GM12878 (cell line): ENCODE data around the gene LRP1B.

Experiments
- BHLHE40 ChIP-seq, 2 experiments: fragments of 450-650 bp in 1 of 2; IDR thresholded peaks; 2 replicates each; pipeline ENCODE4 v1.6.1; 2011 to 2017; ENCODE audit warnings: low read depth in 2 of 2, borderline replicate concordance in 1 of 2, improper control_type of control experiment in 1 of 2, low read length in 1 of 2, mild to moderate bottlenecking in 1 of 2
- CTCF ChIP-seq, 3 experiments: IDR thresholded peaks in 2 of 3; conservative IDR thresholded peaks in 1 of 3; 2 replicates each; pipeline ENCODE4 v1.5.1; 2011; ENCODE audit warnings: low read depth in 3 of 3, low read length in 3 of 3, mild to moderate bottlenecking in 3 of 3, control low read depth in 2 of 3, moderate library complexity in 2 of 3, inconsistent platforms in 1 of 3, mixed read lengths in 1 of 3; ENCODE audit not compliant: control insufficient read depth in 2 of 3, insufficient read depth in 1 of 3; ENCODE audit errors: extremely low read depth in 1 of 3
- ESRRA ChIP-seq: IDR thresholded peaks from 2 replicates; pipeline ENCODE4 v1.6.1; 2012; ENCODE audit warnings: mild to moderate bottlenecking, low read length, improper control_type of control experiment
- IRF5 ChIP-seq: fragments of 450-650 bp; IDR thresholded peaks from 2 replicates; pipeline ENCODE4 v1.6.1; 2017; ENCODE audit warnings: borderline replicate concordance
- NFYB ChIP-seq: IDR thresholded peaks from 2 replicates; pipeline ENCODE4 v1.6.1; 2011; ENCODE audit warnings: low read depth, mild to moderate bottlenecking, low read length, improper control_type of control experiment, moderate library complexity; ENCODE audit not compliant: insufficient read depth
- NR2C2 ChIP-seq: IDR thresholded peaks from 2 replicates; pipeline ENCODE4 v1.6.1; 2011; ENCODE audit warnings: borderline replicate concordance, low read depth; ENCODE audit not compliant: control insufficient read depth, insufficient read length
- RAD21 ChIP-seq: IDR thresholded peaks from 2 replicates; pipeline ENCODE4 v1.6.1; 2011; ENCODE audit warnings: mild to moderate bottlenecking, low read depth, low read length, moderate library complexity; ENCODE audit not compliant: insufficient read depth
- TBL1XR1 ChIP-seq: IDR thresholded peaks from 2 replicates; pipeline ENCODE4 v1.6.1; 2012; ENCODE audit warnings: low read depth, low read length, improper control_type of control experiment
- TCF12 ChIP-seq: IDR thresholded peaks from 2 replicates; pipeline ENCODE4 v1.6.1; 2011; ENCODE audit warnings: low read depth, mild to moderate bottlenecking, low read length

GRCh38 chr2:140355511-140356090, 1775.2 kb downstream of the LRP1B start:
- TF ChIP-seq RAD21: no peak
- no peak for TF ChIP-seq IRF5
- TF ChIP-seq NR2C2: no peak
- TF ChIP-seq TBL1XR1: no peak
- no peak for TF ChIP-seq CTCF (IDR thresholded peaks at IDR 0.05 in 2 of 3, conservative IDR thresholded peaks at IDR 0.05 in 1 of 3; ENCODE audit: control insufficient read depth in 2 of 3, extremely low read depth in 1 of 3, insufficient read depth in 1 of 3, low read depth in 3 of 3, low read length in 3 of 3)
- TF ChIP-seq NFYB: no peak
- no peak for TF ChIP-seq TCF12
- TF ChIP-seq ESRRA: no peak
- TF ChIP-seq BHLHE40 (IDR thresholded peaks at IDR 0.05; ENCODE audit: borderline replicate concordance in 1 of 2, low read depth in 2 of 2, low read length in 1 of 2): no peak
